ENCODE measurements around the gene CRISP2.

The CRISP2 gene

GRCh38 chr6:49653942-49654341 is 59.4 kb downstream of the CRISP2 start:
- no peak for DNase-seq (ENCODE audit: low spot score)

GRCh38 chr6:49653438-49653837 is 59.9 kb downstream of the CRISP2 start:
- DNase-seq (ENCODE audit: low spot score): no peak

GRCh38 chr6:49651239-49651638 is 62.1 kb downstream of the CRISP2 start:
- no peak for DNase-seq (ENCODE audit: low spot score)

- DNase-seq (ENCODE audit: low spot score): no peak
Observed at GRCh38 chr6:49649988-49650387, 63.4 kb downstream of the CRISP2 start.

GRCh38 chr6:49648036-49648435 is 65.3 kb downstream of the CRISP2 start:
- DNase-seq (ENCODE audit: low spot score): no peak

GRCh38 chr6:49647476-49647875 is 65.9 kb downstream of the CRISP2 start:
- DNase-seq (ENCODE audit: low spot score): no peak

- no peak for DNase-seq (ENCODE audit: low spot score)
Observed at GRCh38 chr6:49646942-49647341, 66.4 kb downstream of the CRISP2 start.

GRCh38 chr6:49646130-49646824 is 67.1 kb downstream of the CRISP2 start:
- DNase-seq (ENCODE audit: low spot score): no peak

GRCh38 chr6:49645139-49645538 is 68.2 kb downstream of the CRISP2 start:
- no peak for DNase-seq (ENCODE audit: low spot score)

All from germinal center (tissue), 1 donor.